ACHN (cell line): ENCODE data around the gene MRPL23.

Experiments used
- DNase-seq: peaks from one replicate; pipeline ENCODE4 v3.0.0-alpha.2; 2015
- in situ Hi-C: cut with HindIII; loops from 2 replicates; pipeline ENCODE4 v1.10.0; 2017; ENCODE audit warnings: low sequenced_read_pairs, low pct_ligation_motif_present, low pct_unique_long_range_greater_than_20kb

Gene MRPL23

DNA sequence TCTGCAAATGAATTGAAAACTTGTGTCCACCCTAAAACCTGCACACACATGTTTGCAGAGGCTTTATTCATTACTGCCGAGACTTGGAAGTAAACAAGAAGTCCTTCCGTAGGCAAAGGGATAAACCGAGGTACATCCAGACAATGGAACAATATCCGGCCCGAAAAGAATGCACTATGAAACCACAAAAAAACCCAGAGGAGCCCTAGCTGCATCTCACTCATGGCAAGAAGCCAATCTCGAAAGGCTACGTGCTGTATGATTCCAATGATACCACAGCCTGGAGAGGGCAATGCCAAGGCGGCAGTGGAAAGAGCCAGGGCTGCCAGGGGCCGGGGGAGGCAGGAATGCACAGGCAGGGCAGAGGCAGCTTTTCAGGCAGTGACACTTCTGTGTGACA lies 3.2 kb upstream of the MRPL23 start:
- no peak for DNase-seq
- in situ Hi-C loops = no loop called here

DNA sequence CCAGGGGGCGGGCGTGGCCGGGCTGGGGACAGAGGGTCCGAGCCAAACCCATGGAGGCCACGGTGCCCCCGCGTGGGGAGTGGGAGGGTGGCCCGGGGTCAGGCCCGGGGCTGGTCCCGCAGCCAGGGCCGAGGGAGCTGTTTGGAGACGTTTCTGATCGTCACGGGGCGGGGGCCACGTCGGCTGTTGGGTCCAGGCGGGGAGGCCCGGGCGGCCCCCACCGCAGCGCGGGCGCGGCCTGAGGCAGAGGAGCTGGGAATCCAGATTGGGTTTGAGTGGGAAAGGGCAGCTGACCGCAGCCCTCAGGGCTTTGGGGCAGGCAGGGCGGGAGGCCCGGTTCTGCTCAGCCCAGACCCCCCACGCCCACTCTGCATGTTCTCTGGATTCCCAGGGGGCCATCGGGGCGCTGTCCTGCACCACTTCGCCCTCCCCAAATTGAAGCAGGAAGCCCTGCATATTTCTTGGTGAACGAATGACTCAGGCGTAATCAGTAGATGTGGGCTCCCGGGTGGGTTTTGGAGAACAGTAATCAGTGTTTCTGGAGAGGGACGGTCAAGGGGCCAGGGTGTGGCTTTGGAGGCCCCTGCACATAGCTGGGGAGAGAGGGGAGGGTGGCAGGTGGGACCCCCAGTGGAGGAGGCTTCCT lies 583 bp downstream of the MRPL23 start:
- no peak for DNase-seq
- in situ Hi-C loops = no loop called here

DNA sequence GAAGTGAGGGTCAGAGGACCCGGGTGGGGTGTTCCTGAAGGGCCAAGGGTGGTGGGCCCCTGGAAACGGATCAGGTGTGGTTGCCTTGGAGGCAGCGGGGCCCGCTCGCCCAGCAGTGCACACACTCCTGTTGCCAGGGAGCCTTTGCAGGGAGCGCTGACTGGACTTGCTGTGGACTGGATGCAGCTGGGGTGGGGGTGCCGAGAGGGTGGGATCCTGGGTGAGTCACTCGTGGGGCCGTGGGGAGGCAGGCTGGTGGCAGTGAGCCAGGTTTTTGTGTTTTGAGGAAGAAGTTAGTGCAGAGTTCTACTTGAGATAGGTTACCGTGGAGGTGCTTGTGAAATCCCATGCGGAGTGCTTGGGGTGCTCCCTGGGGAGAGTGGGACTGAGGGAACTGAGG lies 1.3 kb downstream of the MRPL23 start:
- in situ Hi-C loops = no loop called here
- DNase-seq = no peak

DNA sequence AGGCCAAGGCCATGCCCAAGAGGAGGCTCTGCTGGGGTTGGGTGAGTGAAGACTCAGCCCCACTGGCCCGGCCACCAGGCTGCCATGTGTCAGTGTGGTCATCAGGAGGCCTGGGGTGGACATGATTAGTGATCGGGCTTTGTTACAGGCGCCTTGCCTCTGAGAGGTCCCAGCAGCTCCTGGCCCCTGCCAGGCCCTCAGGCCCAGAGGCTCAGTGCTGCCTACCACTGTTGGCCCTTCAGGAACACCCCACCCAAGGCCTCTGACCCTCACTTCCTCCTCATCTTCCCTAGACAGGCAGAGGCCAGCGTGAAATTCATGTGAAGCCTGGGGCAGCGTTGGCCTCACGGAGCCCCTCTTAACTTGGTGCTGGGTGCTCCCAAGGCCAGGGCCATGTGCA lies 2.2 kb downstream of the MRPL23 start:
- in situ Hi-C loops = no loop called here

DNA sequence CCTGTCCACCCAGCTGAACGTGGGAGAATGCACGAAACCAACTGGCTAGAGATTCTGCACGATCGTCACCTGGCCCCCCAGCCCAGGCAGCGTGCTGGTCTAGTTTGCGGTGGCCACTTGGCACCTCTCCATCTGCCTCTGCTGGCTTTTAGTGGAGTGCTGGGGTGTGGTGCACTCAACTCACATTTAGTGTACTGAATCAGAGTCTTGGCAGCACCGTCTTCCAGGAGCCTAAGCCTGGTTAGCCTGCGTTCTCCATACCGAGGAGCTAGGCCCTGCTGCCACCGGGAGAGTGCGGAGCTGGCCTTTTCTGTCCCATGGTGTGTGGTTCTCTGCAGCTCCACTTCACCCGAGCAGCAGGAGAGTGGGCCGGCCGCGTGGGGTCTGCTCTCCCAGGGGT lies 2.8 kb downstream of the MRPL23 start:
- DNase-seq = no peak
- in situ Hi-C loops = no loop called here

More for the DNA sequence above, 2.2 kb downstream of the MRPL23 start:
- DNase-seq = no peak

DNA sequence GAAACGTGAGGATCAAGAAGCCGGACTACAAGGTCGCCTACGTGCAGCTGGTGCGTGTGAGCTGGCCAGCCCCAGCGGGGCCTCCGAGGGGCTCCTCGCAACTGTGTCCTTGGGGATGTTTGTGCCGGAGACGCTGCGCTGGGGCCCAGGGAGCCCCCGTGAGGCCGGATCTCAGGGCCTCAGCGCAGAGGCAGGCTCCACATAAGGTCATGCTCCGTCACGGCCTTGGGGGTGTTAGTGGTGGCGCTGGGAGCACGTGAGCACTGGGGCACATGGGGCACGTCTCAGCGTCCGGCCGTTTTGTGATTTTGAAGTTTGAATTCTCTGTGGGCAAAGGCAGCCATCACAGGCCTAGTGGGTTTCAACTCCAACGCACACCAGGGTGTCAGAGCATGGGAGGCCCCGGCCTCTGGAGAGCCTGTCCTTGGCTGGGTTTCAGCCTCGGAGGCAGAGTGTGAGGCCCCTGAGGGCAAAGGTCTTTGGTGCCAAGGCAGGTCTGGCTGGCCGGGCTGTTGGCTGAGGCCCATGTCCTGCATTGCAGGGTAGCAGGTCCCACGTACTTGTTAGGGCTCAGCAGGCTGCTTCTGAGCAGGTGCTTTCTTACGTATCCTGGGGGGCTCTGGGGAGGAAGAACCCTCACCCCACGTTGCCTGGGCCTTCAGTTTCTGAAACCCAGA lies 5.8 kb downstream of the MRPL23 start:
- in situ Hi-C loops = no loop called here
- DNase-seq = no peak

DNA sequence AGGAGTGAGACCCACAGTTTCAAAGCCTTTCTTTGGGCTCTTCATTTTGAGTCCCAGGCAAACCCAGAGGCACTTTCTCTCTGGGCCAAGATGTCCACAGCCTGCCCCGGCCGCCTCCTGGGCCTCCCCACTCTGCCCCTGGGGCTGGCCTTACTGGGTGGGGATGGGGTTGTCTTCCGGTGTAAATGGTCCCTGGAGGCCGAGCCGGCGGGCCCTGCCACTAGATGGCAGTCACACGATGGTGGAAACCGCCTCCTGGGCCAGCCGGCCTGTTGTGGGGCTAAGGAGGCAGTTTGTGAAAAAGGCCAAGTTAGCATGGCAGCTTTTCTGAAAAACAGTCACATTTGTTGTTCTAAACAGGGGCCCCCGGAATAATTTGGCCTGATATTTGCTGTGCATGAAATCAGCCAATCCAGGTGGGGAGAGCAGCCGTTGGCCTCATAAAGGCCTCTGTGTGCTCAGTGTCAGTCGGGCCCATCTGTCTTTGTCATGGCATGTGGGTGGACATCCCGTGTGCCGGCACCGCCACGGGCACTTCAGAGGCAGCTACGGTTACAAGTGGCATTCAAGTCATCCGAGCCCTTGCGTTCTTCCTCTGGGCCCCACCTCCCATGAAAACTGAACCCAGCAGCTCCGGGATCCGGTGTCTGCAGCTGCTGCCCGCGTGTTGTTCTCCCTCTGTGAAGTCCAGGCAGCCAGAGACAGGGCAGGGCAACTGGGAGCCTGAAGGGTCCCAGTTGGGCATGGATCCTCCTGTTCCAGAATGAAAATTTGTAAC lies 6.5 kb downstream of the MRPL23 start:
- DNase-seq = no peak
- in situ Hi-C loops = no loop called here

DNA sequence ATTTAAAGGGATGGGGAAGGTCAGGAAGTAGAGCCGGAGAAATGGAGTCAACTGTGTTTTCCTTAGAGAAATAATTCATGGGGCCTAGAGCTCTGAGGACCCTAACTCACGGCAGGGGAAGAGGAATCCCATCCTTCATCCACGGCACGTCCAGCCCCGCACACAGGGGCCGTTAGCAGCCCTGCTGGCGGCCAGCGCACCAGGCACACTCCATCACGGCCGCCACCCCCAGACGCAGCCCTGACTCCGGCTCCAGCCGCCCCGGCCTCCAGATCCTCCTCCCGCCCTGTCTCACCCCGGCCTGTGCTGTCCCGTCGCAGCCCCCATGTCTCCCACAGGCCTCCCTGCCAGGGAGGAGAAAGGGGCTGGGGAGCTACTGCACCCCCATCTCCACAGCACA lies 11.2 kb downstream of the MRPL23 start:
- in situ Hi-C loops = no loop called here
- DNase-seq = no peak

DNA sequence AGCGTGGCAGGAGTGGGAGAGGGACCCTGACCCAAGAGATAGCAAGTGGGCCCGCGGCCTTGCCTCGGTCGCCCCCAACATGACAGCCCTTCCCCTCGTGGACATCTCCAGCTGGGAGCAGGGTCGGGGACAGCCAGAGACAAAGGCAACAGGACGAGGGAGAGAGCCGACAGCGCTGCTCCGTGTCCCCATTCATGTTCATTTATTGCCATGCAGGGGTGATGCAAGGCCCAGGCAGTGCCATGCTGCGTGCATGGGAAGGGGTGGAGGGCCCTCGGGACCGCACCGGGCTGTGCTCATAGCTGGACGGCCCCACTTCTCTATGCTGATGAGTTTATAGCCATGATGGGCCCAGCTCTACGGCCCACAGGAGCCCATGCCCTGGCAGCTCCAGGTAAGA lies 12.7 kb downstream of the MRPL23 start:
- DNase-seq = no peak
- in situ Hi-C loops = no loop called here

DNA sequence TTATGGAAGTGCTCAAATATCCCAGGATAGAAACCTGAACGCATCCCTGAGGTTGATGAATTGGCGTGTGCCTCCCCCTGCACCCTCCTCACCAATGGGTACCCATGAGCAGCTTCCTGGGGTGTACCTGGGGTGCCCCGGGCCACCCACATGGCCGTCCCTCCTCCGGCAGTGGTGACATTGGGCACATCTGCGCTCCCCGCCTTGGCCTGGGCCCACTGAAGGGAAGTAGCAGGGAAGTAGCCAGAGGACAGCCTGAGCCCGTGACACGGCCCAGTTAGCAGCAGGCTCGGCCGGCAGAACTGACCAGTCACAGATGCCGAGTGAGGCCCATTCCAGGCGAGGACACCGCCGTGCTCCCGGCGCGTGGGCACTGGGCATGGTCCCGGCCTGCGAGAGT lies 16.7 kb downstream of the MRPL23 start:
- DNase-seq = no peak
- in situ Hi-C loops = no loop called here

DNA sequence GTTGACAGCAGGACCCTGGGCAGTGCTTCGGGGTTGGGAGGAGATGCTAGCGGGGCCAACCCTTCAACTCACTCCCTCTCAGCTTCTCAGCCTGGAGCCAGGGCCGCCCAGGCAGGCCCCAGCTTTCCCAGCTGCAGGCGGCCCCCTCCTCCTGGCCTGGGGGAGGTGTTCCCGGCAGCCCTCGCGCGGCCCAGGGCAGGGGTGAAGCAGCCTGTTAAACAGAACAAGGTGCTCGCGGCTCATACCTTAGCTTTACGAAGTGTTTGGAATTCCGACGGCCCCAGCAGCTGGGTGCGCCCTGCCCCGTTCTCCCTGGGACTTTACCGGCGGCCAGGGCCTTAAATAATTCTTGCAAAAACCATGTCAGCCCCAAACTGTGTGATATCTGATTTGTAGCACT lies 17.2 kb downstream of the MRPL23 start:
- in situ Hi-C loops = no loop called here

DNA sequence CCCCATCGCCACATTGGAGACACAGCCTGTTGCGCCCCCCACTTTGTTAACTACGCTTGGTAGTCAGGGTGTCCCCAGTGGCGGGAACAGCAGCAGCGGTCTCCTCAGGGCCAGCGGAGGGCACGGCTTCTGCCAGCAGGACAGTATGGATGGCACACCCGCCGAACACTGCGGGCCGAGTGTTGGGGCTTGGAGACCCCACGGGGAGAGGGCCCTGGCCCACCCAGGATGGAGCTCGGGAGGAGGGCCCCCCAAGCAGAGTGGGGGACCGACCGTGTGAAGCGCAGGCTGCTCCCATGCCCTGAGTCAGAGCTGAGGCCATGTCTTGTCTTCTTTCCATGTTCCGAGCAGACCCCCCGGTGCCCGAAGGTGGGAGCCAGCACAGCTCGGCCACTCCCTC lies 17.8 kb downstream of the MRPL23 start:
- in situ Hi-C loops = no loop called here

More for the DNA sequence above, 17.2 kb downstream of the MRPL23 start:
- DNase-seq = no peak

DNA sequence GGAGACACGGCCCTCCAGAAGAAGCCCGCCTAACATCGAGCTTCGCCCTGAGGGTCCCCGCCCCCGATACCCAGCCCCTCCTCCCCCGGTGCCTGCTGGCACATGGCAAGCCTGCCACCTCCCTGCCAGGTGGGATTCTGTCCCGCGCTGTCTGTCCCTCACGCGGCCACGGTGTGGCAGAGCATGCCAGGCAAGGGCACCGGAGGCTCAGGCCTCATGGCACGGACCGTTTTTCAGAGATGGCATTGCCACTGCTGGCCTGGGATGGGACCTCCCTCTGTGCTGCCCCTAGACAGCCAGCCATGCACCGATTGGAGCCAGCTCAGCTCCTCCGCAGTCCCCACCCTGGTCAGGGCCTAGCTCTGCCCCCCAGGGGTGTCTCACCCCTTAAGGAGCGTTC lies 19.4 kb downstream of the MRPL23 start:
- in situ Hi-C loops = no loop called here
- DNase-seq = no peak

More for the DNA sequence above, 17.8 kb downstream of the MRPL23 start:
- no peak for DNase-seq

DNA sequence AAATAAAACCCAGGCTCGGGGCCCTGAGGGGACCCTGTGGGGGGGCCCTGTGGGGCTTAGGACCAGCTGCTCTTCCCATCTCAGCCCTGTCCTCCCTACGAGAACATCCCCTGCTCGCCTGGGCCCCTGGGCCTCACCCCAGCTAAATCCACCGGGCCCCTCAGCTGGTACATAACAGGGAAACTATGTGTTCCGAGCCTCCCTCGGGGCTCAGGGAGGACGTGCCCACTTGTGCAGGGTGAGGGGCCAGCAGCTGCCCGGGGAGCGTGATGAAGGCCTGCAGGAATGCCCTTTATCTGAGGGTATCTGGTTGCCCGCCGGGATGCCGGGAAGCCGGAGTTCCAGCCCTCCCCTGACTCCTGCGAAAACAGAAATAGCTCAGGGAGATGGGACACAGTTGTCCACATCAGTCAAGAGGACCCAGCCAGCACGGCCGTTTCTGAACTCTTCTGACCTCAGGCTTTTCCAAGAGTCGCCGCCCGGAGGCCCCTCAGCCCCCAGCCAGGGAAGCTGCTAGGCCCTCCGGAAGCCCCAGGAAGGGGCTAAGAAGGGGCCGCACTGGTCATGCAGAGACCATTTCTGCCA lies 20.6 kb downstream of the MRPL23 start:
- no peak for DNase-seq
- in situ Hi-C loops = no loop called here

DNA sequence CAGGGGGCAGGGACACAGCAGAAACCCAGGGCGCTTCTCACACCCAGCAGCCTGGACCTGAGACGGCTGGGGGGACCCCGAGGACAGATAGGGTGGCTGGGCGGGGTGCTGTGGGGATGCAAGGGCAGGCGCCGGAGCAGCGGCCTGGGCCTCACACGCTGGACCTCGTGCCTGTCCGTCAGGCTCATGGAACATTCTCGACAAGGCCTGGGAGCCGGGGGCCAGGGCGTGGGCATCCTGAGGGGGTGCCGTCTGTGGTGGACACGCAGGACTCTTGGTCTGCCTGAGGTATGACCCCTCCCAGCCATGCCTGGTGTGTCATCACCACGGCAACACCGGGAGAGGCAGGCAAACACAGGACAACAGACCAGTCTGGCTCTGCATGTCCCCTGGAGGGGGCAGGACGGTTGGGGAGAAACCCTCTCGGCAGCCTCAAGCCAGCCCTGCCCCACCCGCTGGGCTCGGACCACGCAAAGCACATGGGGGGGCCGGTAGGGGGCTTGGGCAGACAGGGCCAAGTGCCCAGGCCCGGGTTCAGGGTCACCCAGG lies 21.4 kb downstream of the MRPL23 start:
- in situ Hi-C loops = no loop called here
- no peak for DNase-seq

DNA sequence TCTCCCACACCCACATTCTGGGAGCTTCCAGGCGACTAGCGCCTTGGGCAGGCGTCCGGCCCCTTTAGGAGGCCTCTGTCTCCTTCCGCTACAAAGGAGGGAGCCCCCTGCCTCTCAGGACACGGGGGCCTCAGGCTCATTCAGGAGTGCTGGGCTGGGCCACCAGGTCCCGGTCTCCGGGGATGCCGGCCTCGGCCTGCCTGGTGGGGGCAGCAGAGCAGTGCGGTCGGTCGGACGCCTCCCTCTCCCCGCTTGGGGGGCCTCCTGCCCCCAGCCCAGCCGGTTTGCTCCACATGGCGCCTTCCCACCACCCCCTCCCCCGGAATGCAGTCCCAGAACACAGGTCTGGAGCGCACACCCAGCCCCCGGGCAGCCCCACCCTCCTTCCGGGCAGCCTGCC lies 21.9 kb downstream of the MRPL23 start:
- no peak for DNase-seq
- in situ Hi-C loops = no loop called here

DNA sequence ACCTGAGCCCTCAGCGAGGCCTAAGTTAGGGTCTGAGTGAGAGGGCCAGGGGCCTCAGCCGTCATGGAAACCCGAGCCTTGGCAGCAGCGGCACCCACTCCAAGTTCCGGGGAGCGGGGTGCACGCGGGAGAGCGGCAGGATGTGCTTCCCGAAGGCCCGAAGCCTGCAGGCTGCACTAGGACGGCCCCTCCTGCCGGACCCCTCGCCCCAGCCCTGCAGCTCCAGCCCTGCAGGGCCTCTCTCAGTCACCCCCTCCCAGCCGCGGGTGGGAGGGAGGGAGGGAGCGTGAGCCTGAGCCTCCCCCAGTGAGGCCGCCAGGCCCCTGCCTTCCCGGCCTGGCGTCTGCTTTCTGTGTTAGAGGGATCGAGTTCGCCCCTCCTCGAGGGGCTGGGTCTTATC lies 22.6 kb downstream of the MRPL23 start:
- in situ Hi-C loops = no loop called here
- DNase-seq = no peak

DNA sequence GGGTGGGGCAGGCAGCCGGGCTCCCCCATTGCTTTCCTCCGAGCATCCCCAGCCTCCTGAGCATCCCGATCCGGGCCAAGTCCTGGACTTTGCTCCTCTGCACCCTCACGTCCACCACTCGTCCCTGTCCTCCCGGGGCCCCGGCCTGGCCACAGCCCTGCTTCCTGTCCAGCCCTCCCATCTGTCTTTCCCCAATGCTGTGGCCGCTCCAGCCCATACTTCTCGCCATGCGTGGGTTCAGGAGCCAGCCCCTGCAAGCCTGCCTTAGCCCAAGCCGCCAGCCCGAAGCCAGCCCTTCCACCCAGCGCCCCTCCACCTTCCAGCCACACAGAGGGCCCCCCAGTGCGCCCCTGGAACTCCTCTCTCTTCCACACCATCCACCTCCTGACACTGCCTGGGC lies 23.8 kb downstream of the MRPL23 start:
- in situ Hi-C loops = no loop called here
- no peak for DNase-seq

DNA sequence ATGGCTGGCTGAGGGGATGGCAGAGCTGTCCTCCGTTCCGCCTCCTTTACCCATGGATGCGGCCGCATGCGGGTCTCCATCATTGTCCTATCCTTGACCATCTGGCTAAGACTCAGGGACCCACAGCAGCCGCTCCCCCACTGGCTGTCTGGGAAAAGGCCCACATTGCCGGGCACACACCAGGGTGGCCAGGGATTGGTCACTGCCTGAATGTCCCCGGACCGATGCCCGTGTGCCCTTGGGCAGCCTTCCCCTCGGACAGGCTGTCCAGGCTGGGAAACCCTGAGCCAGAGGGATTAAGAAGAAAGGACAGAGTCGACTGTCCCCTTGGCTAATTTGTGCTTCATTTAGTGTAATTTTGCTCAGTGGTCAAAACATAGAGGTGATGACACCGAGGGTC lies 28.1 kb downstream of the MRPL23 start:
- in situ Hi-C loops = no loop called here
- no peak for DNase-seq
